AG09319 (cell line): ENCODE measurements around the gene STARD3.

ENCODE experiments used
- DNase-seq: peaks from one replicate; pipeline ENCODE4 v3.0.0-alpha.2; 2010; ENCODE audit warnings: low read depth; ENCODE audit errors: extremely low read depth
- CTCF ChIP-seq: IDR thresholded peaks from 2 replicates; pipeline ENCODE4 v1.5.1; 2011; ENCODE audit warnings: low read depth, mild to moderate bottlenecking, inconsistent platforms, low read length, moderate library complexity

STARD3 gene

GRCh38 chr17:39642291-39643074 lies 5.5 kb downstream of the STARD3 start:
- no peak for TF ChIP-seq CTCF
- no peak for DNase-seq

- no peak for DNase-seq
- no peak for TF ChIP-seq CTCF
Measured at GRCh38 chr17:39643271-39643670, 6.3 kb downstream of the STARD3 start.

- no peak for DNase-seq
- TF ChIP-seq CTCF: no peak
Measured at GRCh38 chr17:39647256-39647655, 10.3 kb downstream of the STARD3 start.

- DNase-seq: no peak
Measured at GRCh38 chr17:39648616-39649366, 11.8 kb downstream of the STARD3 start.

GRCh38 chr17:39650121-39650579 lies 13.2 kb downstream of the STARD3 start:
- no peak for TF ChIP-seq CTCF
- DNase-seq: no peak

More at GRCh38 chr17:39648616-39649366, 11.8 kb downstream of the STARD3 start:
- no peak for TF ChIP-seq CTCF

GRCh38 chr17:39651923-39652586 lies 15.1 kb downstream of the STARD3 start:
- TF ChIP-seq CTCF: no peak
- DNase-seq: no peak
